ENCODE measurements around the gene GOLT1A.

The GOLT1A gene

DNA sequence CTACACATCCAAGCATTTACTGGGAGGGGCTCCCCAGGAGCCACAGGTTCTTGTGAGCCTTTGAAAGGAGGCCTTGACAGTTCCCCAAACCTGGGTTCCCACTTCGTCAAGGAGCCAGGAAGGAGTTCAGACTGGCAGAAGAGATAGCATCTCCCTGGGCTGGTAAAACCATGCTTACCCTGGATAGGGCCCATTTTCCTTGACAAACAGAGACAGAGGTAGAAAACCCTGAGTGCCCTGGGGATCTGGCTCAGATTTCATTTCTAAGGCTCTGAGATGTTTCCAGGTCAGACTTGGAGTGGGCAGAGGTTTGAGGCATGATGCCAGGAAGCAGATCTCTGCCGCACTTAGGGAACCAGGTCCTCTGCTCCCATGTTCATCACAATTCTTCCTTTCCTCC, 64.7 kb downstream of the GOLT1A start:
- no peak overlapping the region for H3K4me3 ChIP-seq (ENCODE audit: low read depth, low read length)
- TF ChIP-seq, protein P1, sequence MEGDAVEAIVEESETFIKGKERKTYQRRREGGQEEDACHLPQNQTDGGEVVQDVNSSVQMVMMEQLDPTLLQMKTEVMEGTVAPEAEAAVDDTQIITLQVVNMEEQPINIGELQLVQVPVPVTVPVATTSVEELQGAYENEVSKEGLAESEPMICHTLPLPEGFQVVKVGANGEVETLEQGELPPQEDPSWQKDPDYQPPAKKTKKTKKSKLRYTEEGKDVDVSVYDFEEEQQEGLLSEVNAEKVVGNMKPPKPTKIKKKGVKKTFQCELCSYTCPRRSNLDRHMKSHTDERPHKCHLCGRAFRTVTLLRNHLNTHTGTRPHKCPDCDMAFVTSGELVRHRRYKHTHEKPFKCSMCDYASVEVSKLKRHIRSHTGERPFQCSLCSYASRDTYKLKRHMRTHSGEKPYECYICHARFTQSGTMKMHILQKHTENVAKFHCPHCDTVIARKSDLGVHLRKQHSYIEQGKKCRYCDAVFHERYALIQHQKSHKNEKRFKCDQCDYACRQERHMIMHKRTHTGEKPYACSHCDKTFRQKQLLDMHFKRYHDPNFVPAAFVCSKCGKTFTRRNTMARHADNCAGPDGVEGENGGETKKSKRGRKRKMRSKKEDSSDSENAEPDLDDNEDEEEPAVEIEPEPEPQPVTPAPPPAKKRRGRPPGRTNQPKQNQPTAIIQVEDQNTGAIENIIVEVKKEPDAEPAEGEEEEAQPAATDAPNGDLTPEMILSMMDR (IDR thresholded peaks at IDR 0.05; ENCODE audit: low read depth, low read length), result no peak
